ENCODE results near the gene NEU3. TPM values are rescaled to one million over a fixed set of nuclear protein-coding genes. Genes with fewer than 3 reads are reported as not detected.

The NEU3 gene
- total and polyA plus RNA-seq, 2 of the 4 experiments (the other 2 are of a cell fraction) = 5.5 to 10.6 TPM

- Histone ChIP-seq H4K20me1 (ENCODE audit: insufficient read depth, low read length) (no peaks in the 10 kb centered on the region), H3K36me3 (ENCODE audit: control insufficient read depth, insufficient read depth, low read length) (no peaks in the 10 kb centered on the region), H3K14ac (replicated peaks; ENCODE audit: low read depth, low read length) (no peak overlapping the region), H3K23ac (ENCODE audit: low read depth, low read length) (no peak overlapping the region), H3K9me3 (ENCODE audit: control insufficient read depth, insufficient read depth, low read length) (no peaks in the 10 kb centered on the region; the same call in 1 of the 2 replicates), H3K27ac (ENCODE audit: insufficient read depth, low read length) (no peak overlapping the region), H3K4ac (ENCODE audit: low read depth, low read length) (no peak overlapping the region), H3K4me3 (ENCODE audit: insufficient read depth, low read depth, low read length) (no peak overlapping the region), H3K9me1 (ENCODE audit: insufficient read depth, low read length) (no peaks in the 10 kb centered on the region), H2BK20ac (ENCODE audit: low read depth, low read length) (no peak overlapping the region), H3K79me1 (ENCODE audit: low read depth in 1 of 2, low read length in 2 of 2) (no peaks in the 10 kb centered on the region), H3K18ac (ENCODE audit: low read depth, low read length) (no peak overlapping the region), H3K27me3 (ENCODE audit: control insufficient read depth, insufficient read depth, low read length) (peaks cover 12% of the 10 kb centered on the region), H3K4me1 (ENCODE audit: control insufficient read depth, insufficient read depth, low read length) (no peaks in the 10 kb centered on the region), H3K9ac (ENCODE audit: low read depth, low read length) (no peak overlapping the region), H4K8ac (ENCODE audit: low read depth in 2 of 2, low read length in 2 of 2) (no peak overlapping the region), H2BK5ac (ENCODE audit: low read depth, low read length, poor library complexity, severe bottlenecking) (no peak overlapping the region), H2BK15ac (ENCODE audit: low read depth, low read length) (no peak overlapping the region), H3K56ac (ENCODE audit: extremely low read depth, insufficient read depth, low read length) (no peak overlapping the region), H2AFZ (replicated peaks; ENCODE audit: low read length, poor library complexity) (no peak overlapping the region), H2AK5ac (ENCODE audit: low read depth, low read length) (no peak overlapping the region), H2BK120ac (ENCODE audit: low read depth, low read length) (no peak overlapping the region), H2AK9ac (replicated peaks; ENCODE audit: low read depth, low read length, poor library complexity) (no peak overlapping the region), H4K91ac (ENCODE audit: insufficient read depth, low read depth, low read length) (no peak overlapping the region), H4K5ac (ENCODE audit: low read depth, low read length) (no peak overlapping the region), H3K4me2 (ENCODE audit: low read depth, low read length) (no peak overlapping the region)
- CTCF ChIA-PET = interaction anchor here (1.5 kb wide), 1 partner anchor 224 kb away, joined by 4 read pairs; no protein-coding TSS in a partner anchor
- intact Hi-C loops (cut with micrococcal nuclease) (no loop called here), dilution Hi-C loops (cut with HindIII; ENCODE audit: low sequenced_read_pairs, unreplicated experiment) (no loop called here), in situ Hi-C loops (cut with MboI; ENCODE audit: low sequenced_read_pairs) (loop anchor here (5.0 kb wide), 2 partner anchors 178 to 223 kb away; no protein-coding TSS in a partner anchor)
- POLR2A ChIA-PET (ENCODE audit: unreplicated experiment) = no interaction called here
- BruUV-seq (replicated peaks) = no TSS peak
- no peak for TF ChIP-seq CTCF (conservative IDR thresholded peaks at IDR 0.05; ENCODE audit: low read depth, low read length)
- TF ChIP-seq BHLHE40 (IDR thresholded peaks at IDR 0.05; ENCODE audit: low read depth, low read length) = no peak
- no peak for TF ChIP-seq CEBPB (IDR thresholded peaks at IDR 0.05; ENCODE audit: low read depth, low read length)
- TF ChIP-seq MAFK (IDR thresholded peaks at IDR 0.05; ENCODE audit: low read depth, low read length) = no peak
- TF ChIP-seq RCOR1 (IDR thresholded peaks at IDR 0.05; ENCODE audit: insufficient replicate concordance, low read length) = no peak
- TF ChIP-seq, protein P1, sequence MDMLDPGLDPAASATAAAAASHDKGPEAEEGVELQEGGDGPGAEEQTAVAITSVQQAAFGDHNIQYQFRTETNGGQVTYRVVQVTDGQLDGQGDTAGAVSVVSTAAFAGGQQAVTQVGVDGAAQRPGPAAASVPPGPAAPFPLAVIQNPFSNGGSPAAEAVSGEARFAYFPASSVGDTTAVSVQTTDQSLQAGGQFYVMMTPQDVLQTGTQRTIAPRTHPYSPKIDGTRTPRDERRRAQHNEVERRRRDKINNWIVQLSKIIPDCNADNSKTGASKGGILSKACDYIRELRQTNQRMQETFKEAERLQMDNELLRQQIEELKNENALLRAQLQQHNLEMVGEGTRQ (IDR thresholded peaks at IDR 0.05; ENCODE audit: low read depth, low read length) = no peak
- no peak for TF ChIP-seq CHD1 (IDR thresholded peaks at IDR 0.05; ENCODE audit: low read depth, low read length)
- TF ChIP-seq RAD21 (IDR thresholded peaks at IDR 0.05; ENCODE audit: low read length) = no peak
- TF ChIP-seq FOS (IDR thresholded peaks at IDR 0.05; ENCODE audit: low read depth, low read length) = no peak
- no peak for TF ChIP-seq NFE2L2 (IDR thresholded peaks at IDR 0.05; ENCODE audit: low read depth, low read length)
- TF ChIP-seq SMC3 (IDR thresholded peaks at IDR 0.05; ENCODE audit: low read depth, low read length) = no peak
- TF ChIP-seq POLR2A (IDR thresholded peaks at IDR 0.05; ENCODE audit: low read depth, low read length) = no peak
- no peak for TF ChIP-seq ELK1 (IDR thresholded peaks at IDR 0.05; ENCODE audit: borderline replicate concordance, low read depth, low read length)
- no peak for TF ChIP-seq RFX5 (IDR thresholded peaks at IDR 0.05; ENCODE audit: low read depth, low read length)
- no peak for TF ChIP-seq MAZ (IDR thresholded peaks at IDR 0.05; ENCODE audit: borderline replicate concordance, low read depth, low read length)
- no peak for ATAC-seq (ENCODE audit: low read depth)
- DNase-seq = no peak
- WGBS, 2 experiments (ENCODE audit: extremely low coverage in 2 of 2, insufficient read length in 1 of 2) = no CpG with 5 or more reads among the region's 1 CpG
Observed at GRCh38 chr11:75024764-75025211, 36.1 kb downstream of the NEU3 start.
